ENCODE measurements around the gene PTPRG.

PTPRG gene

DNA sequence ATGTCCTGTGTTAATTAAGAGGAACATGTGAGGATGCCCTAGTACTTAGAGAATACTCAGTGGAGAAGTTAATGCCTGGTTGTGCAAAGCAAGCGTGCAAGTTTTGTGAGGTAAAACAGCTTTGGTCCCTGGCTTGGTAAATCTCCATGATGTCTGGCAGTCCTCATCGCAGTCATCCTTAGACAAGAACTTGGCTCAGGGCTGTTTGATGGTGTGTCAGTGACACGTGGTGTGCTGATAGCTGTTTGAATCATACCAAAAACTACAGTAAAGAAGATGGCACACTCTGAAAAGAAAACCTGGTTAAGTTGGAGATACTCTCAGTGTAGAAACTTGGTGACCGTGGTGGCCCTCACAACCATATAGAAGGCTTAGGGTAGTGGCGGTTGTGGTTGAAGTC is 450.3 kb downstream of the PTPRG start:
- TF ChIP-seq, protein P1, sequence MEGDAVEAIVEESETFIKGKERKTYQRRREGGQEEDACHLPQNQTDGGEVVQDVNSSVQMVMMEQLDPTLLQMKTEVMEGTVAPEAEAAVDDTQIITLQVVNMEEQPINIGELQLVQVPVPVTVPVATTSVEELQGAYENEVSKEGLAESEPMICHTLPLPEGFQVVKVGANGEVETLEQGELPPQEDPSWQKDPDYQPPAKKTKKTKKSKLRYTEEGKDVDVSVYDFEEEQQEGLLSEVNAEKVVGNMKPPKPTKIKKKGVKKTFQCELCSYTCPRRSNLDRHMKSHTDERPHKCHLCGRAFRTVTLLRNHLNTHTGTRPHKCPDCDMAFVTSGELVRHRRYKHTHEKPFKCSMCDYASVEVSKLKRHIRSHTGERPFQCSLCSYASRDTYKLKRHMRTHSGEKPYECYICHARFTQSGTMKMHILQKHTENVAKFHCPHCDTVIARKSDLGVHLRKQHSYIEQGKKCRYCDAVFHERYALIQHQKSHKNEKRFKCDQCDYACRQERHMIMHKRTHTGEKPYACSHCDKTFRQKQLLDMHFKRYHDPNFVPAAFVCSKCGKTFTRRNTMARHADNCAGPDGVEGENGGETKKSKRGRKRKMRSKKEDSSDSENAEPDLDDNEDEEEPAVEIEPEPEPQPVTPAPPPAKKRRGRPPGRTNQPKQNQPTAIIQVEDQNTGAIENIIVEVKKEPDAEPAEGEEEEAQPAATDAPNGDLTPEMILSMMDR (conservative IDR thresholded peaks at IDR 0.05; ENCODE audit: low read depth, low read length), result no peak
- Histone ChIP-seq H3K9ac (no peak overlapping the region), H3K79me2 (ENCODE audit: insufficient read depth, low read depth) (no peaks in the 10 kb centered on the region)

DNA sequence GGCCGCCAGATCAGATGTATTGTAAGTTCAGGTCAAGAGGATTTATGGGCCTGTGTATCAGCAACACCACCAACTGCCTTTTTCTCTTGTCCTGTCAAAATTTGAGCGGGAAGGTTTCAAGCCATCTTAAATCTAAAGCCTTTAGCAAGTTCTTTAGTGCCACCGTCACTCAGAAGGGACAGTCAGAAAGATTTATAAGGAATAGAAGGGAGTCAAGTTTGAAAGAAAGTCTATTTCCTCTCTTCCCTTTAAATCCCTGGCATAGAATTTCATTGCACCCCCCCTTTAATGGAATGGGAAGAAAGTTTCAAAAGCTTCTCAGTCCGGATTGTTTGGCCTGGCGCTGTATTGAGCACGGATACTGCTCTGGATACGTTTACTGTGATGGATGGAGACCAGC is 452.6 kb downstream of the PTPRG start:
- Histone ChIP-seq H3K36me3 (ENCODE audit: insufficient read depth) (no peaks in the 10 kb centered on the region), H2AFZ (ENCODE audit: low read depth) (no peak overlapping the region), H3K27me3 (ENCODE audit: insufficient read depth, low read depth) (no peaks in the 10 kb centered on the region), H3K27ac (no peak overlapping the region), H3K4me1 (ENCODE audit: low read depth, poor library complexity, severe bottlenecking) (no peaks in the 10 kb centered on the region), H3K9ac (no peak overlapping the region), H3K79me2 (ENCODE audit: insufficient read depth, low read depth) (no peaks in the 10 kb centered on the region), H3K4me2 (no peak overlapping the region), H4K20me1 (ENCODE audit: insufficient read depth) (no peaks in the 10 kb centered on the region), H3K4me3 (IDR thresholded peaks at IDR 0.05; ENCODE audit: insufficient read depth, low read depth, low read length) (no peak overlapping the region)
- TF ChIP-seq, protein P1 (conservative IDR thresholded peaks at IDR 0.05; ENCODE audit: low read depth, low read length), result no peak

More for the DNA sequence above, 450.3 kb downstream of the PTPRG start:
- no peak overlapping the region for H3K4me3 ChIP-seq (IDR thresholded peaks at IDR 0.05; ENCODE audit: insufficient read depth, low read depth, low read length)
- H2AFZ ChIP-seq (ENCODE audit: low read depth), result no peak overlapping the region
- H4K20me1 ChIP-seq (ENCODE audit: insufficient read depth), result no peaks in the 10 kb centered on the region
- H3K4me2 ChIP-seq, result no peak overlapping the region
- no peak overlapping the region for H3K27ac ChIP-seq
- no peaks in the 10 kb centered on the region for H3K36me3 ChIP-seq (ENCODE audit: insufficient read depth)
- H3K27me3 ChIP-seq (ENCODE audit: insufficient read depth, low read depth), result no peaks in the 10 kb centered on the region
- H3K4me1 ChIP-seq (ENCODE audit: low read depth, poor library complexity, severe bottlenecking), result no peaks in the 10 kb centered on the region

DNA sequence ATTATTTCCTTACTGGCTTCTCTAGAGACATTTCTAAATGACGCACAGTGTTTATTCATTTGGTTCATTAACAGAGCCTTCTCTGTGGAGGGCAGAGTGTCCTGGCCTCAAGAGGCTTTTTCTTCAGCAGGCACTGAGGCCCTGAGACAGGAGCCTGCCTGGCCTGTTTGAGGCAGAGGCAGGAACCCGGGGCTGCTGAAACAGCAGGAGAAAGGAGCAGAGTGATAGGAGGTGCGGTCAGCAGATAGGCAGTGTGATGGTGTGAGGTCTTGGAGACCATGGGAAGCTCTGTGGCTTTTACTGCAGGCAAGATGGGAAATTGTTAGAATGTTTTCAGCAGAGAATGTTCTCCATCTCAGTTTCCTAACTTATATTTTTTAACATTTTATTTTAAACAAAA is 453.7 kb downstream of the PTPRG start:
- H3K9ac ChIP-seq, result no peak overlapping the region
- no peak overlapping the region for H3K27ac ChIP-seq
- no peaks in the 10 kb centered on the region for H3K79me2 ChIP-seq (ENCODE audit: insufficient read depth, low read depth)
- no peak overlapping the region for H2AFZ ChIP-seq (ENCODE audit: low read depth)
- H4K20me1 ChIP-seq (ENCODE audit: insufficient read depth), result no peaks in the 10 kb centered on the region
- TF ChIP-seq, protein P1 (conservative IDR thresholded peaks at IDR 0.05; ENCODE audit: low read depth, low read length), result no peak
- no peaks in the 10 kb centered on the region for H3K4me1 ChIP-seq (ENCODE audit: low read depth, poor library complexity, severe bottlenecking)
- no peak overlapping the region for H3K4me3 ChIP-seq (IDR thresholded peaks at IDR 0.05; ENCODE audit: insufficient read depth, low read depth, low read length)
- H3K4me2 ChIP-seq, result no peak overlapping the region
- H3K27me3 ChIP-seq (ENCODE audit: insufficient read depth, low read depth), result no peaks in the 10 kb centered on the region
- H3K36me3 ChIP-seq (ENCODE audit: insufficient read depth), result no peaks in the 10 kb centered on the region

GRCh38 chr3:62019906-62020305 is 458.5 kb downstream of the PTPRG start:
- no peak overlapping the region for H2AFZ ChIP-seq (ENCODE audit: low read depth)
- TF ChIP-seq, protein P1 (conservative IDR thresholded peaks at IDR 0.05; ENCODE audit: low read depth, low read length), result no peak
- H3K36me3 ChIP-seq (ENCODE audit: insufficient read depth), result no peaks in the 10 kb centered on the region
- H3K27ac ChIP-seq, result no peak overlapping the region
- H3K4me1 ChIP-seq (ENCODE audit: low read depth, poor library complexity, severe bottlenecking), result no peaks in the 10 kb centered on the region
- no peak overlapping the region for H3K9ac ChIP-seq
- H3K79me2 ChIP-seq (ENCODE audit: insufficient read depth, low read depth), result no peaks in the 10 kb centered on the region
- H3K27me3 ChIP-seq (ENCODE audit: insufficient read depth, low read depth), result no peaks in the 10 kb centered on the region
- H3K4me2 ChIP-seq, result no peak overlapping the region
- no peaks in the 10 kb centered on the region for H4K20me1 ChIP-seq (ENCODE audit: insufficient read depth)
- H3K4me3 ChIP-seq (IDR thresholded peaks at IDR 0.05; ENCODE audit: insufficient read depth, low read depth, low read length), result no peak overlapping the region
